Liver (tissue), 3 donors: ENCODE data around the gene CAPS.

ENCODE experiments used
- EGR1 ChIP-seq, 2 donors: IDR thresholded peaks; 2 replicates each; pipeline ENCODE4 v1.6.1; 2016 to 2018; ENCODE audit warnings: antibody characterized with exemption in 2 of 2, low read depth in 2 of 2
- GABPA ChIP-seq, 2 donors: IDR thresholded peaks in 1 of 2; conservative IDR thresholded peaks in 1 of 2; 2 replicates each; pipeline ENCODE4 v1.6.1; 2016; ENCODE audit warnings: antibody characterized with exemption in 2 of 2, mild to moderate bottlenecking in 1 of 2, moderate library complexity in 1 of 2
- HNF4G ChIP-seq: IDR thresholded peaks from 2 replicates; pipeline ENCODE4 v1.6.1; 2016; ENCODE audit warnings: antibody characterized with exemption
- JUND ChIP-seq, 2 donors: IDR thresholded peaks; 2 replicates each; pipeline ENCODE4 v1.6.1; 2016; ENCODE audit warnings: antibody characterized with exemption in 2 of 2
- RXRA ChIP-seq, 2 donors: IDR thresholded peaks; 2 replicates each; pipeline ENCODE4 v1.6.1; 2017 to 2018; ENCODE audit warnings: antibody characterized with exemption in 2 of 2, mild to moderate bottlenecking in 1 of 2
- SP1 ChIP-seq: IDR thresholded peaks from 2 replicates; pipeline ENCODE4 v1.6.1; 2018; ENCODE audit warnings: antibody characterized with exemption, mild to moderate bottlenecking
- TAF1 ChIP-seq: conservative IDR thresholded peaks from 2 replicates; pipeline ENCODE4 v1.6.1; 2016; ENCODE audit warnings: antibody characterized with exemption, mild to moderate bottlenecking
- TF ChIP-seq, protein P1 (sequence below): IDR thresholded peaks from 2 replicates; pipeline ENCODE4 v1.6.1; 2016; ENCODE audit warnings: antibody characterized with exemption, mild to moderate bottlenecking
- TF ChIP-seq, protein P2 (sequence below): fragments of 150-350 bp; IDR thresholded peaks from 2 replicates; pipeline ENCODE4 v1.5.1; 2017; ENCODE audit warnings: improper control_type of control experiment, low read depth, low read length; ENCODE audit not compliant: missing input control
- TF ChIP-seq, protein P3 (sequence below): IDR thresholded peaks from 2 replicates; pipeline ENCODE4 v1.6.1; 2016; ENCODE audit warnings: antibody characterized with exemption
- TF ChIP-seq, protein P4 (sequence below): IDR thresholded peaks from 2 replicates; pipeline ENCODE4 v1.6.1; 2016; ENCODE audit warnings: antibody characterized with exemption
- donor health status: healthy.
- donor health status: healthy.

DNA sequence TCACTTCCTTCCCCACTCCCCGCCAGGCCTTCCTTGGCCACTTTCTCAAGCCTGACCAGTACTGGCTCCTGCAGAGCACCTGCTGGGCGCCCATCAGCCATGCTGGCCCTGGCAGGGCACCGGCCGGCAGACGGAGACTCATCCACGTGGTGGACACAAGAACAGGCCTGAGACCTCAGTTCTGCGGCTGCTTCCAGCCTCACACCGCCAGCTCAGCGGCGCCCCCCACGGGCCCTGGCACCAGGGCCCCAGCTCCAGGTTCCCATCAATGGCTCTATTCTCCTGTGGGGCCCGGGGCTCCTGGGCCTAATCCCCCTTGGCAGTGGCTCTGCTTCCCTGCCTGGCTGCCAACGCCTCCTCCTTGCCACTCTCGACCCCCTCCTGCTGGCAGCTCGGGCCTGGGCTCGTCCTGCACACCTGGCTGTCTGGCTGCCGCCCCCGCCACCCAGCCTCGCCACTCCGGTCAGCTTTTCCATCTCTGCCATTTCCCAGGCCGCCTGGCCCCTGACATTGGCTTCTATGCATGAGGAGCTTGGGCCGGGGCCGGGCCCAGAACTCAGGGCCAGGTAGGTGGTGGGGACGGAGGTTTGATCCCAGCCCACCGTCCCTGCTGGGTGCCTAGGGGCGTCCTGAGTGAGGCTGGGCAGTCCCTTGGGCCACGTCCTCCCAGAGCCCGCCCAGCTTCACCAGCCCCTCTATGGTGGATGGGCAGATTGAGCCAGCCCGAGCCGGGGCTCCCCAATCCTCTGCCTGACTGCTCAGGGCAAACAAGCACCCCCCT, 16.7 kb upstream of the CAPS start:
- TF ChIP-seq, protein P1, sequence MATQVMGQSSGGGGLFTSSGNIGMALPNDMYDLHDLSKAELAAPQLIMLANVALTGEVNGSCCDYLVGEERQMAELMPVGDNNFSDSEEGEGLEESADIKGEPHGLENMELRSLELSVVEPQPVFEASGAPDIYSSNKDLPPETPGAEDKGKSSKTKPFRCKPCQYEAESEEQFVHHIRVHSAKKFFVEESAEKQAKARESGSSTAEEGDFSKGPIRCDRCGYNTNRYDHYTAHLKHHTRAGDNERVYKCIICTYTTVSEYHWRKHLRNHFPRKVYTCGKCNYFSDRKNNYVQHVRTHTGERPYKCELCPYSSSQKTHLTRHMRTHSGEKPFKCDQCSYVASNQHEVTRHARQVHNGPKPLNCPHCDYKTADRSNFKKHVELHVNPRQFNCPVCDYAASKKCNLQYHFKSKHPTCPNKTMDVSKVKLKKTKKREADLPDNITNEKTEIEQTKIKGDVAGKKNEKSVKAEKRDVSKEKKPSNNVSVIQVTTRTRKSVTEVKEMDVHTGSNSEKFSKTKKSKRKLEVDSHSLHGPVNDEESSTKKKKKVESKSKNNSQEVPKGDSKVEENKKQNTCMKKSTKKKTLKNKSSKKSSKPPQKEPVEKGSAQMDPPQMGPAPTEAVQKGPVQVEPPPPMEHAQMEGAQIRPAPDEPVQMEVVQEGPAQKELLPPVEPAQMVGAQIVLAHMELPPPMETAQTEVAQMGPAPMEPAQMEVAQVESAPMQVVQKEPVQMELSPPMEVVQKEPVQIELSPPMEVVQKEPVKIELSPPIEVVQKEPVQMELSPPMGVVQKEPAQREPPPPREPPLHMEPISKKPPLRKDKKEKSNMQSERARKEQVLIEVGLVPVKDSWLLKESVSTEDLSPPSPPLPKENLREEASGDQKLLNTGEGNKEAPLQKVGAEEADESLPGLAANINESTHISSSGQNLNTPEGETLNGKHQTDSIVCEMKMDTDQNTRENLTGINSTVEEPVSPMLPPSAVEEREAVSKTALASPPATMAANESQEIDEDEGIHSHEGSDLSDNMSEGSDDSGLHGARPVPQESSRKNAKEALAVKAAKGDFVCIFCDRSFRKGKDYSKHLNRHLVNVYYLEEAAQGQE: no peak
- TF ChIP-seq, protein P2, sequence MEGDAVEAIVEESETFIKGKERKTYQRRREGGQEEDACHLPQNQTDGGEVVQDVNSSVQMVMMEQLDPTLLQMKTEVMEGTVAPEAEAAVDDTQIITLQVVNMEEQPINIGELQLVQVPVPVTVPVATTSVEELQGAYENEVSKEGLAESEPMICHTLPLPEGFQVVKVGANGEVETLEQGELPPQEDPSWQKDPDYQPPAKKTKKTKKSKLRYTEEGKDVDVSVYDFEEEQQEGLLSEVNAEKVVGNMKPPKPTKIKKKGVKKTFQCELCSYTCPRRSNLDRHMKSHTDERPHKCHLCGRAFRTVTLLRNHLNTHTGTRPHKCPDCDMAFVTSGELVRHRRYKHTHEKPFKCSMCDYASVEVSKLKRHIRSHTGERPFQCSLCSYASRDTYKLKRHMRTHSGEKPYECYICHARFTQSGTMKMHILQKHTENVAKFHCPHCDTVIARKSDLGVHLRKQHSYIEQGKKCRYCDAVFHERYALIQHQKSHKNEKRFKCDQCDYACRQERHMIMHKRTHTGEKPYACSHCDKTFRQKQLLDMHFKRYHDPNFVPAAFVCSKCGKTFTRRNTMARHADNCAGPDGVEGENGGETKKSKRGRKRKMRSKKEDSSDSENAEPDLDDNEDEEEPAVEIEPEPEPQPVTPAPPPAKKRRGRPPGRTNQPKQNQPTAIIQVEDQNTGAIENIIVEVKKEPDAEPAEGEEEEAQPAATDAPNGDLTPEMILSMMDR: no peak
- TF ChIP-seq HNF4G (no peak), SP1 (no peak), TAF1 (no peak), GABPA (IDR thresholded peaks at IDR 0.05 in 1 of 2, conservative IDR thresholded peaks at IDR 0.05 in 1 of 2) (no peak), JUND (IDR thresholded peaks at IDR 0.05) (no peak), RXRA (IDR thresholded peaks at IDR 0.05) (no peak), EGR1 (IDR thresholded peaks at IDR 0.05; ENCODE audit: low read depth in 2 of 2) (no peak)
- TF ChIP-seq, protein P3, sequence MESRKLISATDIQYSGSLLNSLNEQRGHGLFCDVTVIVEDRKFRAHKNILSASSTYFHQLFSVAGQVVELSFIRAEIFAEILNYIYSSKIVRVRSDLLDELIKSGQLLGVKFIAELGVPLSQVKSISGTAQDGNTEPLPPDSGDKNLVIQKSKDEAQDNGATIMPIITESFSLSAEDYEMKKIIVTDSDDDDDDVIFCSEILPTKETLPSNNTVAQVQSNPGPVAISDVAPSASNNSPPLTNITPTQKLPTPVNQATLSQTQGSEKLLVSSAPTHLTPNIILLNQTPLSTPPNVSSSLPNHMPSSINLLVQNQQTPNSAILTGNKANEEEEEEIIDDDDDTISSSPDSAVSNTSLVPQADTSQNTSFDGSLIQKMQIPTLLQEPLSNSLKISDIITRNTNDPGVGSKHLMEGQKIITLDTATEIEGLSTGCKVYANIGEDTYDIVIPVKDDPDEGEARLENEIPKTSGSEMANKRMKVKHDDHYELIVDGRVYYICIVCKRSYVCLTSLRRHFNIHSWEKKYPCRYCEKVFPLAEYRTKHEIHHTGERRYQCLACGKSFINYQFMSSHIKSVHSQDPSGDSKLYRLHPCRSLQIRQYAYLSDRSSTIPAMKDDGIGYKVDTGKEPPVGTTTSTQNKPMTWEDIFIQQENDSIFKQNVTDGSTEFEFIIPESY: no peak
- TF ChIP-seq, protein P4, sequence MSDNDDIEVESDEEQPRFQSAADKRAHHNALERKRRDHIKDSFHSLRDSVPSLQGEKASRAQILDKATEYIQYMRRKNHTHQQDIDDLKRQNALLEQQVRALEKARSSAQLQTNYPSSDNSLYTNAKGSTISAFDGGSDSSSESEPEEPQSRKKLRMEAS: no peak
